GM11168 (cell line): ENCODE data around the gene CELA2A.

Experiments
- in situ Hi-C: fragments of 300-500 bp; cut with MboI; formaldehyde crosslinking; loops from one replicate; pipeline ENCODE4 v1.12.0; 2022; ENCODE audit warnings: low sequenced_read_pairs; ENCODE audit not compliant: unreplicated experiment

The CELA2A gene

GRCh38 chr1:15423355-15424077 lies 33.0 kb upstream of the CELA2A start:
- in situ Hi-C loops = no loop called here

- in situ Hi-C loops = no loop called here
Observed at GRCh38 chr1:15424146-15424667, 32.3 kb upstream of the CELA2A start.

GRCh38 chr1:15424981-15425380 lies 31.6 kb upstream of the CELA2A start:
- in situ Hi-C loops = loop anchor here (5.0 to 25.0 kb wide), 2 partner anchors 98 to 288 kb away; no protein-coding TSS in a partner anchor

GRCh38 chr1:15425521-15425920 lies 31.0 kb upstream of the CELA2A start:
- in situ Hi-C loops = loop anchor here (5.0 to 25.0 kb wide), 2 partner anchors 98 to 288 kb away; no protein-coding TSS in a partner anchor

GRCh38 chr1:15425958-15426357 lies 30.6 kb upstream of the CELA2A start:
- in situ Hi-C loops = loop anchor here (5.0 to 25.0 kb wide), 2 partner anchors 99 to 289 kb away; no protein-coding TSS in a partner anchor

- in situ Hi-C loops = loop anchor here (5.0 to 25.0 kb wide), 2 partner anchors 99 to 289 kb away; no protein-coding TSS in a partner anchor
Observed at GRCh38 chr1:15426492-15427279, 29.8 kb upstream of the CELA2A start.

GRCh38 chr1:15427280-15427666 lies 29.3 kb upstream of the CELA2A start:
- in situ Hi-C loops = loop anchor here (5.0 to 25.0 kb wide), 2 partner anchors 100 to 290 kb away; no protein-coding TSS in a partner anchor

GRCh38 chr1:15428252-15428651 lies 28.3 kb upstream of the CELA2A start:
- in situ Hi-C loops = loop anchor here (5.0 to 25.0 kb wide), 2 partner anchors 101 to 291 kb away; no protein-coding TSS in a partner anchor

GRCh38 chr1:15428815-15429435 lies 27.6 kb upstream of the CELA2A start:
- in situ Hi-C loops = loop anchor here (5.0 to 25.0 kb wide), 2 partner anchors 102 to 292 kb away; no protein-coding TSS in a partner anchor

- in situ Hi-C loops = loop anchor here (5.0 to 25.0 kb wide), 2 partner anchors 102 to 292 kb away; no protein-coding TSS in a partner anchor
Observed at GRCh38 chr1:15429701-15430149, 26.8 kb upstream of the CELA2A start.

GRCh38 chr1:15430787-15431570 lies 25.6 kb upstream of the CELA2A start:
- in situ Hi-C loops = loop anchor here (25.0 kb wide), 1 partner anchor 294 kb away; no protein-coding TSS in a partner anchor

- in situ Hi-C loops = loop anchor here (25.0 kb wide), 1 partner anchor 294 kb away; no protein-coding TSS in a partner anchor
Observed at GRCh38 chr1:15431571-15431948, 25.0 kb upstream of the CELA2A start.

GRCh38 chr1:15432324-15432723 lies 24.2 kb upstream of the CELA2A start:
- in situ Hi-C loops = loop anchor here (25.0 kb wide), 1 partner anchor 295 kb away; no protein-coding TSS in a partner anchor

- in situ Hi-C loops = loop anchor here (25.0 kb wide), 1 partner anchor 296 kb away; no protein-coding TSS in a partner anchor
Observed at GRCh38 chr1:15433471-15433870, 23.1 kb upstream of the CELA2A start.

- in situ Hi-C loops = loop anchor here (25.0 kb wide), 1 partner anchor 297 kb away; no protein-coding TSS in a partner anchor
Observed at GRCh38 chr1:15434739-15435138, 21.8 kb upstream of the CELA2A start.

GRCh38 chr1:15435239-15436077 lies 21.1 kb upstream of the CELA2A start:
- in situ Hi-C loops = loop anchor here (25.0 kb wide), 1 partner anchor 298 kb away; no protein-coding TSS in a partner anchor

GRCh38 chr1:15436881-15437442 lies 19.6 kb upstream of the CELA2A start:
- in situ Hi-C loops = loop anchor here (25.0 kb wide), 1 partner anchor 300 kb away; no protein-coding TSS in a partner anchor

GRCh38 chr1:15439325-15439724 lies 17.2 kb upstream of the CELA2A start:
- in situ Hi-C loops = loop anchor here (25.0 kb wide), 1 partner anchor 302 kb away; no protein-coding TSS in a partner anchor
